H9 (cell line): ENCODE measurements around the gene LMCD1. TPM values are rescaled to one million over a fixed set of nuclear protein-coding genes. Genes with fewer than 3 reads are reported as not detected.

ENCODE experiments used
- DNase-seq: peaks from one replicate; pipeline ENCODE4 v3.0.0-alpha.2; 2017
- H2AFZ ChIP-seq: one replicate; pipeline ENCODE4 v1.6.1; 2013; ENCODE audit warnings: mild to moderate bottlenecking, low read length, control low read depth, moderate library complexity
- H2AK5ac ChIP-seq: 2 replicates; pipeline ENCODE4 v1.6.1; 2013; ENCODE audit warnings: low read length, control low read depth, mixed read lengths; ENCODE audit not compliant: insufficient read length
- H2BK120ac ChIP-seq: one replicate; pipeline ENCODE4 v1.6.1; 2013; ENCODE audit warnings: low read depth, mild to moderate bottlenecking, low read length, control low read depth, inconsistent platforms; ENCODE audit not compliant: poor library complexity, severe bottlenecking
- H2BK12ac ChIP-seq: 2 replicates; pipeline ENCODE4 v1.6.1; 2013; ENCODE audit warnings: low read length, control low read depth, mixed read lengths, low read depth; ENCODE audit not compliant: insufficient read length
- H2BK15ac ChIP-seq: 2 replicates; pipeline ENCODE4 v1.6.1; 2013; ENCODE audit warnings: low read depth, low read length, control low read depth
- H2BK20ac ChIP-seq: one replicate; pipeline ENCODE4 v1.6.1; 2013; ENCODE audit warnings: low read depth, mild to moderate bottlenecking, low read length, control low read depth, inconsistent platforms; ENCODE audit not compliant: poor library complexity, severe bottlenecking
- H2BK5ac ChIP-seq: 2 replicates; pipeline ENCODE4 v1.6.1; 2013; ENCODE audit warnings: low read length, control low read depth, mixed read lengths; ENCODE audit not compliant: insufficient read length
- H3K14ac ChIP-seq: 2 replicates; pipeline ENCODE4 v1.6.1; 2013; ENCODE audit warnings: low read length, control low read depth; ENCODE audit not compliant: insufficient read depth
- H3K18ac ChIP-seq: 2 replicates; pipeline ENCODE4 v1.6.1; 2013; ENCODE audit warnings: low read depth, mild to moderate bottlenecking, mixed read lengths, low read length, control low read depth; ENCODE audit not compliant: insufficient read length
- H3K23ac ChIP-seq: 2 replicates; pipeline ENCODE4 v1.6.1; 2013; ENCODE audit warnings: low read length, control low read depth, mixed read lengths, low read depth; ENCODE audit not compliant: insufficient read length
- H3K23me2 ChIP-seq: 2 replicates; pipeline ENCODE4 v1.6.1; 2013; ENCODE audit warnings: low read depth, mild to moderate bottlenecking, mixed read lengths, low read length, control low read depth; ENCODE audit not compliant: insufficient read length, poor library complexity, severe bottlenecking
- H3K27ac ChIP-seq: 2 replicates; pipeline ENCODE4 v1.5.1; 2013; ENCODE audit warnings: low read length, control low read depth, mixed read lengths, low read depth; ENCODE audit not compliant: insufficient read length
- H3K27me3 ChIP-seq: 2 replicates; pipeline ENCODE4 v1.6.1; 2013; ENCODE audit warnings: low read length, control low read depth, inconsistent platforms; ENCODE audit not compliant: insufficient read depth
- H3K4ac ChIP-seq: 2 replicates; pipeline ENCODE4 v1.6.1; 2013; ENCODE audit warnings: low read depth, mild to moderate bottlenecking, control low read depth, inconsistent platforms, low read length, moderate library complexity
- H3K4me1 ChIP-seq: 2 replicates; pipeline ENCODE4 v1.6.1; 2013; ENCODE audit warnings: low read length, control low read depth, inconsistent platforms; ENCODE audit not compliant: insufficient read depth
- H3K4me2 ChIP-seq: 2 replicates; pipeline ENCODE4 v1.6.1; 2013; ENCODE audit warnings: low read length, control low read depth, mixed read lengths; ENCODE audit not compliant: insufficient read length, insufficient read depth
- H3K56ac ChIP-seq: 2 replicates; pipeline ENCODE4 v1.6.1; 2013; ENCODE audit warnings: low read depth, mild to moderate bottlenecking, mixed read lengths, low read length, control low read depth; ENCODE audit not compliant: insufficient read length
- H3K79me1 ChIP-seq: 2 replicates; pipeline ENCODE4 v1.6.1; 2013; ENCODE audit warnings: low read depth, mild to moderate bottlenecking, moderate library complexity, low read length, control low read depth, inconsistent platforms; ENCODE audit not compliant: insufficient read depth, poor library complexity, severe bottlenecking
- H3K79me2 ChIP-seq: 2 replicates; pipeline ENCODE4 v1.6.1; 2013; ENCODE audit warnings: low read length, control low read depth, inconsistent platforms; ENCODE audit not compliant: insufficient read depth
- H3K9ac ChIP-seq: 2 replicates; pipeline ENCODE4 v1.6.1; 2013; ENCODE audit warnings: low read length, control low read depth, mixed read lengths; ENCODE audit not compliant: insufficient read length; ENCODE audit errors: extremely low read depth
- H3K9me3 ChIP-seq: one replicate; pipeline ENCODE4 v1.6.1; 2013; ENCODE audit warnings: low read depth, low read length, inconsistent platforms; ENCODE audit not compliant: control insufficient read depth
- H3T11ph ChIP-seq: one replicate; pipeline ENCODE4 v1.6.1; 2013; ENCODE audit warnings: mild to moderate bottlenecking, low read length, control low read depth, inconsistent platforms
- H4K20me1 ChIP-seq: one replicate; pipeline ENCODE4 v1.6.1; 2013; ENCODE audit not compliant: control insufficient read depth, insufficient read length, insufficient read depth
- H4K5ac ChIP-seq: 2 replicates; pipeline ENCODE4 v1.6.1; 2013; ENCODE audit warnings: low read depth, mild to moderate bottlenecking, mixed read lengths, low read length, control low read depth; ENCODE audit not compliant: insufficient read length
- H4K8ac ChIP-seq: replicated peaks from 2 replicates; pipeline ENCODE4 v1.6.1; 2013; ENCODE audit warnings: low read length, control low read depth, mixed read lengths, low read depth; ENCODE audit not compliant: insufficient read length
- H4K91ac ChIP-seq: 2 replicates; pipeline ENCODE4 v1.6.1; 2013; ENCODE audit warnings: low read depth, mild to moderate bottlenecking, moderate library complexity, mixed read lengths, low read length, control low read depth; ENCODE audit not compliant: insufficient read length
- H3K27ac Mint-ChIP-seq, 3 experiments: 2 replicates in 2 of 3; 3 replicates in 1 of 3; pipeline ENCODE4 v1.8.0; 2020 to 2021; ENCODE audit warnings: mixed read lengths in 3 of 3, mild to moderate bottlenecking in 1 of 3, moderate library complexity in 1 of 3
- H3K27me3 Mint-ChIP-seq: 2 replicates; pipeline ENCODE4 v1.8.0; 2021; ENCODE audit warnings: low read depth, mild to moderate bottlenecking, moderate library complexity, mixed read lengths
- H3K36me3 Mint-ChIP-seq, 3 experiments: 2 replicates in 2 of 3; 3 replicates in 1 of 3; pipeline ENCODE4 v1.8.0; 2020 to 2021; ENCODE audit warnings: low read depth in 3 of 3, mixed read lengths in 3 of 3; ENCODE audit not compliant: insufficient read depth in 1 of 3
- H3K4me1 Mint-ChIP-seq, 2 experiments: 2 replicates each; pipeline ENCODE4 v1.8.0; 2020; ENCODE audit warnings: mixed read lengths in 2 of 2
- H3K4me3 Mint-ChIP-seq, 2 experiments: 2 replicates in 1 of 2; 3 replicates in 1 of 2; pipeline ENCODE4 v1.8.0; 2020 to 2021; ENCODE audit warnings: mild to moderate bottlenecking in 2 of 2, mixed read lengths in 2 of 2, moderate library complexity in 1 of 2
- H3K9me3 Mint-ChIP-seq, 2 experiments: 2 replicates in 1 of 2; 3 replicates in 1 of 2; pipeline ENCODE4 v1.8.0; 2020; ENCODE audit warnings: mild to moderate bottlenecking in 2 of 2, mixed read lengths in 2 of 2, moderate library complexity in 1 of 2
- CTCF ChIP-seq: fragments of 200-600 bp; sonication (generic); conservative IDR thresholded peaks from 3 replicates; pipeline ENCODE4 v1.8.0; 2021; ENCODE audit warnings: antibody characterized with exemption, mild to moderate bottlenecking
- WGBS: extraction: QIAGEN DNeasy Blood & Tissue Kit; methylation state at CpG from one replicate; pipeline ENCODE4 v1.1.7; 2013; ENCODE audit warnings: missing lambda C conversion rate, low lambda C conversion rate, mixed read lengths; ENCODE audit not compliant: insufficient read length; ENCODE audit errors: extremely low coverage; 5-methylcytosine and 5-hydroxymethylcytosine counted together
- total RNA-seq: library from RNA; stranded (reverse); gene quantifications from 2 replicates; pipeline ENCODE4 v1.2.1, GENCODE V29; 2021

LMCD1 gene
- total RNA-seq, 1 experiment from 2014 or later = 19.2 TPM

- TF ChIP-seq CTCF = no peak
- H4K5ac ChIP-seq = no peak overlapping the region
- H4K91ac ChIP-seq = no peak overlapping the region
- H3K4me1 ChIP-seq = peaks cover 6% of the 10 kb centered on the region; the same call in 1 of the 2 replicates
- H2AFZ ChIP-seq = no peak overlapping the region
- no peaks in the 10 kb centered on the region for H3K27me3 Mint-ChIP-seq
- no peaks in the 10 kb centered on the region for H3K79me2 ChIP-seq
- H3K4me1 Mint-ChIP-seq = peaks cover 19 to 26% of the 10 kb centered on the region in 2 experiments
- H3K27ac ChIP-seq = no peak overlapping the region
- H3K9me3 Mint-ChIP-seq = no peaks in the 10 kb centered on the region; a peak in 1 of 5 replicates
- no peak overlapping the region for H3K4ac ChIP-seq
- no peak overlapping the region for H2BK15ac ChIP-seq
- WGBS = no CpG with 5 or more reads among the region's 1 CpG
- H3K79me1 ChIP-seq = no peaks in the 10 kb centered on the region
- no peaks in the 10 kb centered on the region for H3K9me3 ChIP-seq
- H2BK120ac ChIP-seq = no peak overlapping the region
- H3K56ac ChIP-seq = no peak overlapping the region
- H2BK5ac ChIP-seq = no peak overlapping the region
- no peak overlapping the region for H3K18ac ChIP-seq
- H3K27me3 ChIP-seq = no peaks in the 10 kb centered on the region
- no peaks in the 10 kb centered on the region for H4K20me1 ChIP-seq
- H3K9ac ChIP-seq = no peak overlapping the region
- no peak overlapping the region for H2BK12ac ChIP-seq
- no peak overlapping the region for H3K4me3 Mint-ChIP-seq
- no peak overlapping the region for H3T11ph ChIP-seq
- no peak overlapping the region for H3K4me2 ChIP-seq
- H3K23ac ChIP-seq = no peak overlapping the region
- no peak for DNase-seq
- H2AK5ac ChIP-seq = no peak overlapping the region
- H3K23me2 ChIP-seq = no peaks in the 10 kb centered on the region
- no peak overlapping the region for H3K14ac ChIP-seq
- H2BK20ac ChIP-seq = no peak overlapping the region
- peaks cover 17 to 53% (median 28%) of the 10 kb centered on the region in 3 experiments; a peak in 6 of 7 replicates for H3K36me3 Mint-ChIP-seq
- H3K27ac Mint-ChIP-seq = peak overlapping the region in 1 of 3 experiments; percentile 57; a peak in 1 of 7 replicates
- H4K8ac ChIP-seq = no peak overlapping the region
Measured at GRCh38 chr3:8537440-8537839, 35.8 kb downstream of the LMCD1 start.
